HG03378 (cell line): ENCODE results near the gene EPC2.
"Not testable (repeated sequence)": the region's sequence is repeated elsewhere in the genome, so short reads cannot be mapped to it uniquely, and the experiment has no call there.

Source experiments
- ATAC-seq: cut with Tn5 transposase; IDR thresholded peaks from one replicate; pipeline ENCODE4 v1.9.1; 2021; ENCODE audit warnings: mild to moderate bottlenecking, moderate library complexity; ENCODE audit not compliant: unreplicated experiment

Gene EPC2

GRCh38 chr2:148719941-148720436 lies 75.4 kb downstream of the EPC2 start:
- ATAC-seq: no peak

GRCh38 chr2:148720501-148721001 lies 76.0 kb downstream of the EPC2 start:
- no peak for ATAC-seq

DNA sequence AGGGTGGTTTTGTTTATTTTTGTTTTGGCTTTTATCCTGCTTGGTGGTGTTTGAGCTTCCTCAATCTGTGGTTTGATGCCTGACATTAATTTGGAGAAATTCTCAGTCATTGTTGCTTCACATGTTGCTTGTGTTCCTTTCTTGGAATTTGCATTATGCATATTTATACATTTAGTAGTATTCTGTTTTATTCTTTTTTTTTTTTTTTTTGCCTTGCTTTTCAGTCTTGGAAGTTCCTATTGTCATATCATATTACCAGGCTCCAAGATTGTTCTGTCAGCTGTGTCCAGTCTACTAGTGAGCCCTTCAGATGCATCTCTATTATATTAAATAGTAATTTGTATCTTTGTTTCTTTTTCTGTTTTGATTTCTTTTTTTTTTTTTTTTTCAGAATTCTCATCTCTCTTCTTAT lies 77.0 kb downstream of the EPC2 start:
- ATAC-seq: no peak

GRCh38 chr2:148721991-148722777 lies 77.6 kb downstream of the EPC2 start:
- ATAC-seq: no peak

DNA sequence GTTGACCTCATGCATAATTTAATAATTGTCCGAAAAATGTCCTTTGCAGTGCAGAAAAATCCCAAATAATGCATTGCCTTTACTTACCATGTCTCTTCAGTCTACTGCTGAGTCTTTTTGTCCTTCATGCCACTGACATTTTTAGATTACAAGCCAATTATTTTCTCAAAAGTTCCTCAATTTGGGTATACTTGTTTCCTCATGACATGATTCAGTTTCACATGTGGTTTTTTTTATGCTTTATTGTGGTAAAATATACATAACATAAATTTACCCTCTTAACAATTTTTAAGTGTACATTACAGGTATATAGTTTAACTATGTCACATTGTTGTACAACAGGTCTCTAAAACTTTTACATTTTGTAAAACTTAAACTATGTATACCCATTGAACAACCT lies 81.0 kb downstream of the EPC2 start:
- ATAC-seq: peak; percentile 7

DNA sequence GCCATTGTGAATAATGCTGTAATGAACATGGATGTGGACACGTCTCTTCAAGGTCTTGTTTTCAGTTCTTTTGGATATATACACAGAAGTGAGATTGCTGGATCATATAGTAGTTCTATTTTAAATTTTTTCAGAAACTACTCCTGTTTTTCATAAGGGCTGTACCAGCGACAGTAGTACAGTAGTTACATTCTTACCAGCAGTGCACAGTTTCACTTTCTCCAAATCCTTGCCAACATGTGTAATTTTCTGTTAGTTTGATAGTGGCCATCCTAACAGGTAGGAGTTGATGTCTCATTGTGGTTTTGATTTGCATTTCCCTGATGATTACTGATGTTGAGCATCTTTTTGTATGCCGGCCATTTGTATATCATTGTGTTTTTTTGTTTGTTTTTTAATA lies 81.7 kb downstream of the EPC2 start:
- peak; percentile 69 for ATAC-seq

- ATAC-seq: no peak
Measured at GRCh38 chr2:148730085-148730484, 85.5 kb downstream of the EPC2 start.

DNA sequence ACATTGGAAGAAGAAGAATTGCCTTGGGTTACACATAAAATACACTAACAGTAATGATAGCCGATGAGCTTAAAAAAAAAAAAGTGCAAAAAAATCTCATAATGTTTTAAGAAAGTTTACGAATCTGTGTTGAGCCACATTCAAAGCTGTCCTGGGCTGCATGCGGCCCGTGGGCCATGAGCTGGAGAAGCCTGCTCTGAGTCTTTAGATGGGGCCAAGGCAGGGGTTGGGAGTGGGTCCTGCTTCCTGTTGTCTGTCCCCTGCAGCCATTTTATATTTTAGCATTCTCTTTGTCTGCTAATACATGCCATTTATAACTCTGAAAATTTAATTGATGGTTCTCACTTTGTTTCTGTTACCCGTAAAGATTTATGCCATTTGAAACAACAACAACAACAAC lies 93.2 kb downstream of the EPC2 start:
- no peak for ATAC-seq

- no peak for ATAC-seq
Measured at GRCh38 chr2:148739454-148740105, 95.0 kb downstream of the EPC2 start.

DNA sequence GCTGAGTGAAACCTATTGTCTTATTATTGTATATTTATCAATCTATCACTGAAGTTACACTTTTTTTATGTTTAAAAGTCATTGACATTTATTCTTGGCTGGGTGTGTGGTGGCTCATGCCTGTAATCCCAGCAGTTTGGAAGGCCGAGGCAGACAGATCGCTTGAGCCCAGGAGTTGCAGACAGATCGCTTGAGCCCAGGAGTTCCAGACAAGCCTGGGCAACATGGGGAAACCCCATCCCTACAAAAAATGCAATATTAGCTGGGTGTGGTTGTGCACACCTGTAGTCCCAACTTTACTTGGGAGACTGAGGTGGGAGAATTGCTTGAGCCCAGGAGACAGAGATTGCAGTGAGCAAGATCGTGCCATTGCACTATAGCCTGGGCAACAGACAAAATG lies 97.8 kb downstream of the EPC2 start:
- ATAC-seq: no peak

DNA sequence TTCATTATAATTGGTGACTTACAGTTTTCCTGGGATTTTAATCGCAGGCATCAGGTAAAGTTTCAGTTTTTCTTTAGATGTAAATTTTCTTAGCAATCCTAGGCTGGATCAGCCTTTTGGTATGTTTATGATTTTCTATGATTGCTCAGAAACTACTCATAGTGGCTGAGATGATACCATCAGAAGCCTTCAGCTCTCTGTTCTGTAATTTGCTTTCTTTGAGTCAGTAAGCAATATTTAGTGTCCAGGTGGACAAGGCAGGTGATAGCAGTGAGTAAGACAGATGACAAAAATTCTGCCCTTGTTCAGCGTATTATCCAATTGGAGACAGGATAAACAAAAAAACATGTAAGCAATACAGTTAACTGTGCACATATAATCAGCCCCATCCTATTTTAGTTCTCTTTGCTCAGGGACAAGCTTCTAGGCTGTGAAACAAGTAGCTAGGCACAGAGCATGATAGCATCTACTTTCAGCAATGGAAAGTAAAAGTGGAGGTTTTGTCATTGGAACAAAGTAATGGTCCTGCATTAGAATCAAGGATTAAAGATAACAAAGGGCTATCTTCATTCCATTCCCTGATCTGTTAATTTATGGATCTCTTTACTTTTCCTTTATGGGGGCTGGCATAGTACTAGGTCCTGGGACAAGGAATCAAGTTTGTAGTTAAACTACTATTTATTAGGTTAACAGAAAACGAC lies 100.8 kb downstream of the EPC2 start:
- ATAC-seq: no peak

- no peak for ATAC-seq
Measured at GRCh38 chr2:148746973-148747372, 102.4 kb downstream of the EPC2 start.

DNA sequence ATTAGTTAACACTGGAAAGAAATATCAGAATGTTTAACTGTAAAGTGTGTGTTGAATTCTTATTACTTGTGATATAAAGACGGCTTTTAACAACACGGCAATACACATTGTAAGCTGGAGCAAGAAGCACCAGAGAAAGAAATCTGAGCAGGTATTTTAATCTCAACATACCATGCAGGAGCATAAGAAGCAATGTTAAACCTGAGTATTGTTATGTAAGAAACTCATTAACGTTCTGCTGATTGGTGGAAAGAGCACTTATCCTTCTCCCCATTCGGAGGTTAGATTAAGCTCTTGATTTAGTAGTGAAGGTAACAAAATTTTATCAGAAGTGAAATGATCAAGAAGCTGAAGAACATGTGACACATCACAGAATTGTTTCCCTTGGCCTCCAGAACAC lies 107.4 kb downstream of the EPC2 start:
- no peak for ATAC-seq

- ATAC-seq: no peak
Measured at GRCh38 chr2:148752977-148753376, 108.4 kb downstream of the EPC2 start.

DNA sequence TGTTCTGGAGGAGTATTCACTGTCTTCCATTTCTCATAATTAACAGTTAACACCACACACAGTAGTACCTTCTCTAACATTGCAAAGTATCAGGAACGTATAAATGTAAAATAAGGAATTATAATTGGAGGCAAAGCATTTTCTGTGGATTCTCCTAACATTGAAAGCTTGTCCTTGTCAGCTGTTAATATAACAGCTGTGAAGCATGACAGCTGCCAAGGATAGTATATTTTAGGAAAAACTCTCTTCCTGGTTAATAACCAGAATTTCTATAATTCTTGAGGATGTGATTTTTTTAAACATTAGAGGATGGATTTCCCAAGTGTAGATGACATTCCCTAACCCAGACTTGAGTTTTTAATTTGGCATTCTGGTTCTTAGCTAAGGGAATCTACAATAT lies 110.3 kb downstream of the EPC2 start:
- ATAC-seq: no peak

GRCh38 chr2:148756292-148756975 lies 111.9 kb downstream of the EPC2 start:
- no peak for ATAC-seq

DNA sequence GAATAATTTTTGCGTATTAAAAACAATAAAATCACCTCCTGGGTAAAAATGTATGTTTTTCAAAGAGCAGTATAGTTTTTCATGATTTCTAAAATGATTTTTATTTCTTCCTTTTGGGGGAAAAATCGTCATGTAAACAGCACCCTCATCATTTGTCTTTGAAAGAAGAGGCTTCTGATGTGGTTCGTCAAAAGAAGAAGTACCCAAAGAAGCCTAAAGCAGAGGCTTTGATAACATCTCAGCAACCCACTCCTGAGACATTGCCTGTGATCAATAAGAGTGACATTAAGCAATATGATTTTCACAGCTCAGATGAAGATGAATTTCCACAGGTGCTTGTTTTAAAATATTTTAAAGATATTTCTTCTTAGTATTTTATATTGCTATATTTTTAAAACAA lies 120.3 kb downstream of the EPC2 start:
- ATAC-seq: no peak

DNA sequence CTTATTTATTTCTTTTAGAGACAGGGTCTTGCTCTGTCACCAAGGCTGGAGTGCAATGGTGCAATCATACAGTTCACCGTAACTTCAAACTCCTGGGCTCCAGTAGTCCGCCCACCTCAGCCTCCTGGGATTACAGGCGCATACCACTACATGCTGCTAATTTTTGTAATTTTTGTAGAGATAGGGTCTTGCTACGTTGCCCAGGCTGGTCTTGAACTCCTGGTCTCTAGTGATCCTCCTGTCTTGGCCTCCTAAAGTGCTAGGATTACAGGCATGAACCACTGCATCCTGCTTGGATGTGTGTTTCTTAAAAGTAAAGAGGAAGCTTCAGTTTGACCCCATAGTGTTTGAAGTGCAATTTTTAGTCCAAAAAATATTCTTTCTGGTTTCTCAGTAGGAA lies 125.5 kb downstream of the EPC2 start:
- ATAC-seq: no peak

DNA sequence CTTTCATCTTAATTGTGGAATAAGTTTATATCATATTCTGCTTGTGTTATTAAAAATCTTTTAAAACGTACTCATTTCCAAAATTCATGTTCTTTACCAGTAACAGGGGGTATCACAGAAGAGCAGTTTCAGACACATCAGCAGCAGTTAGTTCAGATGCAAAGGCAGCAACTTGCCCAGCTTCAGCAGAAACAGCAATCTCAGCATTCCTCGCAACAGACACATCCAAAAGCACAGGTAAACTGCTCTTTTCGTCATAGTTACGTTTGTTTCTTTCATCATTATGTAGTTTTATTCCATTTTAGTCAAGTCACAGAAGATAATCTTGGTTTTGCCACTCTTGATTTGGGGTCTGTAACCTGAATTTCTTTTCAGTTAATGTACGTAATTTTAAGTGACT lies 137.0 kb downstream of the EPC2 start:
- ATAC-seq: no peak

- no peak for ATAC-seq
Measured at GRCh38 chr2:148789059-148789458, 144.5 kb downstream of the EPC2 start.

DNA sequence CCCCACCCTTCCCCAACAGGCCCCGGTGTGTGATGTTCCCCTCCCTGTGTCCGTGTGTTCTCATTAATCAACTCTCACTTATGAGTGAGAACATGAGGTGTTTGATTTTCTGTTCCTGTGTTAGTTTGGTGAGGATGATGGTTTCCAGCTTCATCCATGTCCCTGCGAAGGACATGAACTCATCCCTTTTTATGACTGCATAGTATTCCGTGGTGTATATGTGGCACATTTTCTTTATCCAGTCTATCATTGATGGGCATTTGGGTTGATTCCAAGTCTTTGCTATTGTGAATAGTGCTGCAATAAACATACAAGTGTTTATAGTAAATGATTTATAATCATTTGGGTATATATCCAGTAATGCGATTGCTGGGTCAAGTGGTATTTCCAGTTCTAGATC lies 145.6 kb downstream of the EPC2 start:
- ATAC-seq: not testable (repeated sequence)
